ENCODE results near the gene DUOX2. TPM values are rescaled to one million over a fixed set of nuclear protein-coding genes. Genes with fewer than 3 reads are reported as not detected.
"Not testable (repeated sequence)": the region's sequence is repeated elsewhere in the genome, so short reads cannot be mapped to it uniquely, and the experiment has no call there.

Gene DUOX2
- total RNA-seq, 4 donors from 2014 or later: not detected

DNA sequence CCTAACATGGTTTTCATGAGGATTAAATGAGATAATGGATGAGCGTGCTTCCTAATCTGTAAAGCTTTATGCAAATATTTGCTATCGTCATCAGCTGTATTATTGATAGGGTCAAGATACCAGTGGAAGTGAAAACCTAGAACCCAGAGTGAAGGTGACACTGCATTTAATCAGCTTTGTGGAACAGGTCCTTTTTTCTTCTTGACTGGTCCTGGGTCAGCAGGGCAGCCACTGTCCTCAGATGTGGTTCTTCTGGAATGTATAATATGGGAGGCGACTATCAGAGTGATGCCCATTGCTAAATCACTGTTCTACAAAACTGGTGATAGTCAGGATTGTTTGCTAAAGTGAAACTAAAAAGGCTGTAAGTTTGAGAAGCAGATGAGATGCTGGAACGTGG is 49.6 kb downstream of the DUOX2 start:
- no peak overlapping the region for H3K27ac ChIP-seq
- intact Hi-C loops (cut with DNase I; ENCODE audit: low total_unique reads) (no loop called here), in situ Hi-C loops (cut with MboI; ENCODE audit: low sequenced_read_pairs in 4 of 4) (no loop called here)
- TF ChIP-seq POLR2A (IDR thresholded peaks at IDR 0.05): no peak
- TF ChIP-seq, protein P1, sequence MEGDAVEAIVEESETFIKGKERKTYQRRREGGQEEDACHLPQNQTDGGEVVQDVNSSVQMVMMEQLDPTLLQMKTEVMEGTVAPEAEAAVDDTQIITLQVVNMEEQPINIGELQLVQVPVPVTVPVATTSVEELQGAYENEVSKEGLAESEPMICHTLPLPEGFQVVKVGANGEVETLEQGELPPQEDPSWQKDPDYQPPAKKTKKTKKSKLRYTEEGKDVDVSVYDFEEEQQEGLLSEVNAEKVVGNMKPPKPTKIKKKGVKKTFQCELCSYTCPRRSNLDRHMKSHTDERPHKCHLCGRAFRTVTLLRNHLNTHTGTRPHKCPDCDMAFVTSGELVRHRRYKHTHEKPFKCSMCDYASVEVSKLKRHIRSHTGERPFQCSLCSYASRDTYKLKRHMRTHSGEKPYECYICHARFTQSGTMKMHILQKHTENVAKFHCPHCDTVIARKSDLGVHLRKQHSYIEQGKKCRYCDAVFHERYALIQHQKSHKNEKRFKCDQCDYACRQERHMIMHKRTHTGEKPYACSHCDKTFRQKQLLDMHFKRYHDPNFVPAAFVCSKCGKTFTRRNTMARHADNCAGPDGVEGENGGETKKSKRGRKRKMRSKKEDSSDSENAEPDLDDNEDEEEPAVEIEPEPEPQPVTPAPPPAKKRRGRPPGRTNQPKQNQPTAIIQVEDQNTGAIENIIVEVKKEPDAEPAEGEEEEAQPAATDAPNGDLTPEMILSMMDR (IDR thresholded peaks at IDR 0.05 in 4 of 5, conservative IDR thresholded peaks at IDR 0.05 in 1 of 5): no peak
- no peaks in the 10 kb centered on the region for H3K9me3 ChIP-seq
- no peaks in the 10 kb centered on the region for H3K36me3 ChIP-seq
- no peaks in the 10 kb centered on the region for H3K27me3 ChIP-seq
- ATAC-seq (no peak), DNase-seq (no peak)
- no peaks in the 10 kb centered on the region for H3K4me1 ChIP-seq
- no peak overlapping the region for H3K4me3 ChIP-seq

GRCh38 chr15:45062301-45062700 is 51.7 kb downstream of the DUOX2 start:
- ATAC-seq, H3K9me3 ChIP-seq: not testable (repeated sequence)

DNA sequence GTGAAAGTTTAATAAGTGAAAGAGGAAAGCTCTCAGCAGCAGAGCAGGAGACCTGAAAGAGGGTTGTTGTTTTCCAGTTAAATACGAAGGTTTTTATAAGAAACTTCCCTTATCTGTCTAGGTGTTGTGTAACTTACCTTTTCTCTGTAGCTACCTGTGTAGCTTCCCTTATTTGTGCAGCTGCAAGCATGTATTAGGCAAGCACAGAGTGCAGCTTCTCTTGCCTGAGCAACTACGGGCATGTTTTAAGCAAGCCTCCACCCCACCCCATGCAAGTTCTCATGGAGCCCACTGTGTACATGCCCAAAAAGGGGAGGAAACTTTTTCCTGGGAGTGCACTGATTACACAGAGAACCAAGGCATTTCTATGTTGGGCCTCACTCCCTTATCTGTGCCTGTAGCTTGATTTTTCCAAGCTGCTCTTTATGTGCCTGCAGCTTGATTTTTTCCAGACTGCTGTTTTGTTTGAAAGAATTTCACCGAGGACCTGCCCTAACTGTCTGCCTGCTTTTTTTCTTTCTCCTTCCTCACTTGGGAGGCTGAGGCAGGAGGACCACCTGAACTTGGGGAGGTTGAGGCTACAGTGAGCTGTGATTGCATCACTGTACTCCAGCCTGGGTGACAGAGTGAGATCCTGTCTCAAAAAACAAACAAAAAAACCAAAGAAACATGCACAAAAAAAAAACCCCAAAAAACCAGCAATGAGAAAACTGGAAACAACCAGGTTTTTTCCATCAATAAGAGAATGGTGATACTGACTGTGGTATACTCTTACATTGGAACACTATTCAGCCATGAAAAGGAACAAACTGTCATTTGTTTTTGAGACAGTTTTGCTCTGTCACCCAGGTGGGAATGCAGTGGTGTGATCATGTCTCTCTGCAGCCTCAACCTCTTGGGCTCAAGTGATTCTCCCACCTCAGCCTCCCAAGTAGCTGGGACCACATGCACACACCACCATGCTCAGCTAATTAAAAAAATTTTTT is 55.0 kb downstream of the DUOX2 start:
- ATAC-seq; H3K27ac ChIP-seq; in situ Hi-C loops (cut with MboI; ENCODE audit: low sequenced_read_pairs in 4 of 4); intact Hi-C loops (cut with DNase I; ENCODE audit: low total_unique reads); H3K4me1 ChIP-seq; DNase-seq; H3K4me3 ChIP-seq; H3K9me3 ChIP-seq; H3K36me3 ChIP-seq; H3K27me3 ChIP-seq: not testable (repeated sequence)

More at GRCh38 chr15:45062301-45062700, 51.7 kb downstream of the DUOX2 start:
- H3K27ac ChIP-seq; in situ Hi-C loops (cut with MboI; ENCODE audit: low sequenced_read_pairs in 4 of 4); H3K4me3 ChIP-seq; intact Hi-C loops (cut with DNase I; ENCODE audit: low total_unique reads); DNase-seq; H3K27me3 ChIP-seq; H3K4me1 ChIP-seq; H3K36me3 ChIP-seq: not testable (repeated sequence)

DNA sequence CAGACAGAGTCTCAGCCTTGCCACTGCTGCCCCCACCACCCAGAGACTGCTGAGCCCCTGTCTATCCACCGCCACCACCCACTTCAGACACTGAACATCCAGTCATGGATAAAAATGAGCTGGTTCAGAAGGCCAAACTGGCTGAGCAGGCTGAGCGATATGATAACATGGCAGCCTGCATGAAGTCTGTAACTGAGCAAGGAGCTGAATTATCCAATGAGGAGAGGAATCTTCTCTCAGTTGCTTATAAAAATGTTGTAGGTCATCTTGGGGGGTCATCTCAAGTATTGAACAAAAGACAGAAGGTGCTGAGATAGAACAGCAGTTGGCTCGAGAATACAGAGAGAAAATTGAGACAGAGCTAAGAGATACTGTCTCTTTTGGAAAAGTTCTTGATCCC is 61.3 kb downstream of the DUOX2 start:
- H3K27me3 ChIP-seq; ATAC-seq; H3K27ac ChIP-seq; intact Hi-C loops (cut with DNase I; ENCODE audit: low total_unique reads); DNase-seq; H3K36me3 ChIP-seq; in situ Hi-C loops (cut with MboI; ENCODE audit: low sequenced_read_pairs in 4 of 4); H3K9me3 ChIP-seq; H3K4me3 ChIP-seq; H3K4me1 ChIP-seq: not testable (repeated sequence)

DNA sequence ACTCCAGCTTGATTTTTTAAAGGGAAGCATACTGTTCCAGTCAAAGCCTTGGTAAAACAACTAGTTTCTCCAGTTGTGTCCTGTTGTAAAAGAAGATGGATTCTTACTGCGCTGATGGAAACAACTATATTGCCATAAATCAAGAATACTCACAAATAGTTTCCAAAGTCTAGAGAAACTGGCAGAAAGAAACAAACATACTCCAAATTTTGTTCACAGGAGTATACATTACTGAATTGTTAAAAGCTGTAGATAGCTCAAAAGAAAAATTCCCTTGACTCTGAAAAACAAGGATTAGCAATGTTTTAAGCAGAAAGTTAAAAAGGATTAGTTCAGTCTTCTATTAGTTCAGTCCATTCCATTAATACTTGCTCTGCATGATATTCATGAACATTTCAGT is 63.4 kb downstream of the DUOX2 start:
- H3K4me3 ChIP-seq: no peak overlapping the region
- no peaks in the 10 kb centered on the region for H3K9me3 ChIP-seq
- H3K27ac ChIP-seq: no peak overlapping the region
- no peaks in the 10 kb centered on the region for H3K27me3 ChIP-seq
- ATAC-seq: no peak
- H3K36me3 ChIP-seq: no peaks in the 10 kb centered on the region
- DNase-seq: no peak
- no peak for TF ChIP-seq POLR2A (IDR thresholded peaks at IDR 0.05)
- TF ChIP-seq, protein P1 (IDR thresholded peaks at IDR 0.05 in 4 of 5, conservative IDR thresholded peaks at IDR 0.05 in 1 of 5): no peak
- intact Hi-C loops (cut with DNase I; ENCODE audit: low total_unique reads) (no loop called here), in situ Hi-C loops (cut with MboI; ENCODE audit: low sequenced_read_pairs in 4 of 4) (no loop called here)
- H3K4me1 ChIP-seq: no peaks in the 10 kb centered on the region

- TF ChIP-seq, protein P1 (IDR thresholded peaks at IDR 0.05 in 4 of 5, conservative IDR thresholded peaks at IDR 0.05 in 1 of 5): no peak
- no peak for TF ChIP-seq POLR2A (IDR thresholded peaks at IDR 0.05)
- intact Hi-C loops (cut with DNase I; ENCODE audit: low total_unique reads) (no loop called here), in situ Hi-C loops (cut with MboI; ENCODE audit: low sequenced_read_pairs in 4 of 4) (loop anchor here in 1 of 4 donors (25.0 kb wide), 1 partner anchor 187 kb away; no protein-coding TSS in a partner anchor)
- ATAC-seq: no peak
- Histone ChIP-seq H3K36me3 (no peaks in the 10 kb centered on the region), H3K27ac (no peak overlapping the region), H3K4me1 (no peaks in the 10 kb centered on the region), H3K4me3 (no peak overlapping the region), H3K27me3 (no peaks in the 10 kb centered on the region), H3K9me3 (no peaks in the 10 kb centered on the region)
- DNase-seq: no peak
Observed at GRCh38 chr15:45048794-45049631, 65.0 kb downstream of the DUOX2 start.

DNA sequence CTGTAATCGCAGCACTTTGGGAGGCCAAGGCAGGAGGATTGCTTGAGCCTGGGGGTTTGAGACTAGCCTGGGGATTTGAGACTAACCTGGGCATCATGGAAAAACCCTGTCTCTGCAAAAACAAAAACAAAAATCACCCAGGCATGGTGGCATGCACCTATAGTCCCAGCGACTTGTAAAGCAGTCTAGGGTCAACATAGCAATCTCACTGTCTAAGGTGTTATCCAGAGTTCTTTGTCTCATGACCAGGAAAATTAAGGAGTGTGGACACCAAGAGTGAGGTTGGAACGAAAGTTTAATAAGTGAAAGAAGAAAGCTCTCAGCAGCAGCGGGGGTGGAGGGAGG is 65.6 kb downstream of the DUOX2 start:
- H3K27me3 ChIP-seq; H3K9me3 ChIP-seq; DNase-seq; H3K4me3 ChIP-seq; H3K4me1 ChIP-seq; ATAC-seq; intact Hi-C loops (cut with DNase I; ENCODE audit: low total_unique reads); H3K36me3 ChIP-seq; H3K27ac ChIP-seq: not testable (repeated sequence)
- in situ Hi-C loops (cut with MboI; ENCODE audit: low sequenced_read_pairs in 4 of 4): loop anchor here in 1 of 4 donors (25.0 kb wide), 1 partner anchor 186 kb away; no protein-coding TSS in a partner anchor

DNA sequence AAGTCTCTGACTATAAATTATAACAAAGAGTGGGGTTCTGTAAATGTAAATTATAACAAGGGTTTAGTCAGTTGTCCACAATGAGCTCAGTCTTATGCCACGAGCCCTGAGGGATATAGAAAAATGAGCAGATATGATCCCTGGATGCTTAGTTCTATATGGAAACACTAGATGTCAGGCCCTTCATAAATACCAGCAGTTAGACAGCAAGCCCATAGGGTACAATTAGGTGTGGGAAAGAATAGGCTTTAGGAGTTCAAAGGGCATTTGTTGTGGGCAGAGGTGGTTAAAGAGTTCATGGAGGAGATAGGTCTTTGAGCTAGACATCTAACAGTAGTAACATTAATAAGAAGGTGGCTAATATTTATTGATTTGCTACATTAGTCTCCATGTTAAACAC is 69.7 kb downstream of the DUOX2 start:
- ATAC-seq; H3K9me3 ChIP-seq; H3K27me3 ChIP-seq; H3K36me3 ChIP-seq; H3K4me1 ChIP-seq; H3K27ac ChIP-seq; intact Hi-C loops (cut with DNase I; ENCODE audit: low total_unique reads); H3K4me3 ChIP-seq; DNase-seq: not testable (repeated sequence)
- in situ Hi-C loops (cut with MboI; ENCODE audit: low sequenced_read_pairs in 4 of 4): loop anchor here in 1 of 4 donors (25.0 kb wide), 1 partner anchor 182 kb away; no protein-coding TSS in a partner anchor

All from gastrocnemius medialis (tissue), 4 donors.